H54 (cell line): Measurements from ENCODE around the gene CRYGD.
"Not testable (repeated sequence)": the region's sequence is repeated elsewhere in the genome, so short reads cannot be mapped to it uniquely, and the experiment has no call there.

Source experiments
- DNase-seq: peaks from one replicate; pipeline ENCODE4 v3.0.0; 2011; ENCODE audit warnings: low spot score, mixed read lengths; ENCODE audit not compliant: insufficient read length
- FAIRE-seq: peaks from 3 replicates; lab custom pipeline; 2011; peaks lifted over from hg19 to GRCh38; lab: Jason Lieb, UNC
- POLR2A ChIP-seq: IDR thresholded peaks from 2 replicates; pipeline ENCODE4 v1.6.1; 2011; ENCODE audit warnings: low read depth, mild to moderate bottlenecking, low read length

CRYGD gene

DNA sequence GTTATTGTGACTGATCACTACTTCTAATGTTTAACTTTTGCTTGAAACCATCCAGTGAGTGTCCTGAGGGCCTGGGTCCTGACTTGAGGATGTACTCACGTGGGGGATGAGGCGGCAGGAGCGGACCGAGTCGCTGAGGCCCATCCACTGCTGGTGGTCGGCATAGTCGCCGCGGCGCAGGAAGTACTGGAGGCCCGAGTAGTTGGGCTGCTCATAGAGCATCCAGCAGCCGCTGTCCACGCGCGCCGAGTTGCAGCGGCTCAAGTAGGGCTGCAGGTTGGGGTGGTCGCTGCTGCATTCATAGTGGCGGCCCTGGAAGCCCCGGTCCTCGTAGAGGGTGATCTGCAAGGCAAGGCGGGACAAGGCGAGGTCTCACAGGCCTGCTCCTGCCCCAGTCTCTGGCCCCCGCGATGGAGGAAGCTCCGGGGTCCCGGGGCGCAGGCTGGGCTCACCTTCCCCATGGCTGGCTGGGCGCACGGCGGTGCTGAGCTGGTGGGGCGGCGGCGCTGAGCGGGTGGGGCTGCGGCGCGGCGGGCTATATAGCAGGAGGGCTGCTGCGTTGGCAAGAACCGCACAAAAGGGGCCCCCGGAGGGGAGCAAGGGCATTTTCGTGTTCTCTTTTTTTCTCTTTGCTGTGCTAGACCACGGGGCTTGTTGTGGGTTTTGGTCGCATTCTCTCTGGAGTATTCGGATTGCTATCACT lies at the start of gene CRYGD:
Gene CRYGD, minus strand, starts transcription at position 512 of the 703 bp plus-strand sequence. Its CDS starts 51 bp downstream, at position 461.
- not testable (repeated sequence) for FAIRE-seq, DNase-seq

GRCh38 chr2:208172125-208172524 lies 47.8 kb upstream of the CRYGD start:
- no peak for DNase-seq
- FAIRE-seq = no peak
- TF ChIP-seq POLR2A = no peak

DNA sequence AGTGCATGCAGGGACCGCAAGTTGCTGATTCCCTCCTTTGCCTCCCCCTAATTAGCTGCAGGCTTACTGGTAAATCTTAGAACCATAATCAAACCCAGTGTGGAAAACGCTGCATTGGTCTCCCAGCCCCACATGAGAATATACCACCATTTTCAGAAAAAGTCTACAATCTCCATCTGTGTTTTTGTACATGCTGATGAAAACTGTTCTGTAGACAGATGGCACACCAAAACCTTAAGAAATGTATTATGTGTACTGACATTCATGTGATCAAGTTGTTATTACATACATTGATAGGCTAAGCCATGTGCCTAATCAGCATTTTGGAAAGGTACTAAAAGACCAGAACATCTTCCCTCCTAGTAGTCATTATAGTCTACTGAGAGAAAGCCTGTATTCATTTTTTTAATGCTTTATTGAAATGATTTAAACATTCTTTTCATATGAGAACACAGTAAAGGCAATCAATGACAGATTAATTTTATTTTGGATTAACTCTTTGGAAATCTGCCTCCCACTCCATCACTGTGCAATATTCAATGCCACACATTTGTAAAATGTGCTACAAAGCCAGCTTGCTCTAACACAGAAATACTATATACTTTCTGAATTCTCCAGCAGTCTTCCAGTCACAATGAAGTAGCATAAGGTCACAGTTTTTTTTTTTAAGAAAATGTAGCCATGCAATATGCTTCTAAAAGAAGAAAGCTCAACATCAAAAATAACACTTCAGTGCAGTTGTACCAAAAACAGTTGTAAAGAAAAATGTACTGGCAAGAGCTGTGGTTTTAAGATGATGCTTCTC lies 40.8 kb upstream of the CRYGD start:
- FAIRE-seq (no peak), DNase-seq (no peak)
- TF ChIP-seq POLR2A = no peak

DNA sequence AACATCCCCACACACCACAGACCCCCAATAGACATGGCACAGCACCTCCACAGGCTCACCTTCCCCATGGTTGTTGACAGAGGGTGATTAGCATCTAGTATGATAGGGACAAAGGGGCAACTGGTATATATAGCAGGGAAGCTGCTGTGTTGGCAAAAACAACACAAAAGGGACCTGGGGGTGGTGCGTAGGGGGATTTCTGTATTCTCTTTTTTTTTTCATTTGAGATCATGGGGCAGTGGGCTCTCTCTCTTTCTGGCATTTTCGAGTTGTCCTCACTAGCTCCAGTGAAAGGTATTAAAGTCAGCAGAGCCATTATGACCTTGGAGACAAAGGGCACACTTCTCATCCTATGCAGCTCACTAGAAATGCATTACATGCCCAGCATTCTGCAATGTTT lies 39.2 kb upstream of the CRYGD start, which contains the start of gene CRYGA:
Gene CRYGA, minus strand, starts transcription at position 101 of the 400 bp plus-strand sequence. Its CDS starts 33 bp downstream, at position 68.
- no peak for TF ChIP-seq POLR2A
- FAIRE-seq (no peak), DNase-seq (no peak)

DNA sequence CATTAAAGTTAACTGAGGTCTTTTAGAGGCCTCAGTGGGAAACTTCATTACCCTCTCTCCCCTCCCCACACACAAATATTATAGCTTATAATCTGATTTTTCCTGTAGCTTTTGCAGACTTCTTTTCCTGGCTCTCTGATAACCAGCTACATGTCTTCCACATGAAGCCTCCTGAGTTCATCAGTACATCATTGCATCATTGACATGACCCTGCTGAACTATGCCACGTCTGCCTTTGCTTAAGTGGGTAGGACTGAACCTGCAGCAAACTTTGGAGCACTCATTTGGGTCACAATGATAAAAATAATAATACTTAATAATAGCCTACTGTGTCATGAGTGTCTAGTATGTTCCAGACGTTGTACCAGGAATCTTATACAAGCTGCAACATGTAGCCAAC lies 32.1 kb upstream of the CRYGD start:
- no peak for DNase-seq
- no peak for TF ChIP-seq POLR2A
- FAIRE-seq = no peak

- no peak for DNase-seq
- TF ChIP-seq POLR2A = no peak
- no peak for FAIRE-seq
These were observed 28.8 kb upstream of the CRYGD start for GRCh38 chr2:208153156-208153555.

DNA sequence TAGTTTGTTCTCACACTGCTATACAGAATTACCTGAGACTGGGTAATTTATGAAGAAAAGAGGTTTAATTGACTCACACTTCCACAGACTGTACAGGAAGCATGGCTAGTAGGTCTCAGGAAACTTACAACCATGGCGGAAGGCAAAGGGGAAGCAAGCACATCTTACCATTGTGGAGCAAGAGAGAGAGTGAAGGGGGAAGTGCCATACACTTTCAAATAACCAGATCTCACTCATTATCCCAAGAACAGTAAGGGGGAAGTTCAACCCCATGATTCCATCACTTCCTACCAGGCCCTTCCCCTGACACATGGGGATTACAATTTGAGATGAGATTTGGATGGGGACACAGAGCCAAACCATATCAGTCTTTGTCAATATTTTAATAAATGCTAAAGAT lies 26.6 kb upstream of the CRYGD start:
- FAIRE-seq (no peak), DNase-seq (no peak)
- no peak for TF ChIP-seq POLR2A

DNA sequence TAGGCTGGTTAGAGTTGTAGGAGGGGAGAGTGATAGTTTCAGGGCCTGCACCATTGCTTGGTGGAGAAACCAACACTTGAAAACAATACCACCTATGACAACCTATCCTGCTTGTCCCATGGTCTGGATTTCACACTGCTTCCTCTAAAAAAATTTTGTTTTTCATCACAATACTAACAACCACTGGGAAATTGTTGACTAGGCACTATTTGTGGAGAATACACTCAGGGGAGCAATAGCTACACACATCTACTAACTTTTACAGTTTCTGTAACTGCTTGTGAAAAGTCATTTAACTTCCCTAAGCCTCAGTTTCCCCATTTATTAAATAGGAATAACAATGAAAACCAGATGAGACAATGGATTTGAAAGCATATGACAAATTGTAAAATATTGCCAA lies 25.8 kb upstream of the CRYGD start:
- FAIRE-seq (no peak), DNase-seq (no peak)
- no peak for TF ChIP-seq POLR2A

DNA sequence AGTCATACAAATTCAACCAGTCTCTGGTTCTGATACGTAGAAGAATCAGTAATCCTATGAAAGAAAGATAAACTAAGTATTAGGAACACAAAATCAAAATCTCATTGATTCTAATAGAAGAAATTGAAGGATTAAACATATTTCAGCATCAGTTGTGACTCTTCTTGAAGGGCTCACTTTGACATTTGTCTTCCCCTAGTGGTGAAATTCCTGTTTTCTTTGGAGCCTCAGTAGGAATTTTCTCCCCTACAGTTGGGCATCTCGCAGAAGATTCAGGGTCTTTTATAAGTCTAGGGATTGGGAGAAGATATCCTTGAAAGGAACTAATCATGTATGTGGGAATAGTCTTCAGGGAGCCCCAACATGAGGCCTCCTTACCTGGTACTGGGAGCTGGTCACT lies 24.5 kb upstream of the CRYGD start:
- FAIRE-seq = no peak
- no peak for DNase-seq

GRCh38 chr2:208147759-208148158 lies 23.4 kb upstream of the CRYGD start:
- DNase-seq = no peak
- no peak for TF ChIP-seq POLR2A
- no peak for FAIRE-seq

More for the DNA sequence above, 24.5 kb upstream of the CRYGD start:
- TF ChIP-seq POLR2A = no peak

DNA sequence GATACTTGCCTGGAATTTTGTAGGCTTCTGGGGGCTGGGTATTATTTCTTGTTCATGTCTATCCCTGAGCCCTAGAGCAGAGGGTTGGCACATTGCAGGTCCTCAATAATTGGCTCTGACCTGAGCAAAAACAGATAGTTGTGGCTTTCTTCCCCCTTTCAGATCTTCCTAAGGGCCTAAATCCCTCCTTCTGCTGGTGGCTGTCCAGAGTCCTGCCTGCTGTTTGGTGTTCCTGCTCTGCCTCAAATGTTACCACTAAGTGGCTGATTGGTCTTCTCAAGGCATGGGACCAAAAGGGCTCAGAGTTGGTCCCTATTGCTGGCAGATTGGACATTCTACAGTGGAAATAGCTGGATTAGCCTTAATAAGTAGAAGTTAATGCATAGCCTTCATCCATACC lies 22.7 kb upstream of the CRYGD start:
- DNase-seq (no peak), FAIRE-seq (no peak)
- no peak for TF ChIP-seq POLR2A

DNA sequence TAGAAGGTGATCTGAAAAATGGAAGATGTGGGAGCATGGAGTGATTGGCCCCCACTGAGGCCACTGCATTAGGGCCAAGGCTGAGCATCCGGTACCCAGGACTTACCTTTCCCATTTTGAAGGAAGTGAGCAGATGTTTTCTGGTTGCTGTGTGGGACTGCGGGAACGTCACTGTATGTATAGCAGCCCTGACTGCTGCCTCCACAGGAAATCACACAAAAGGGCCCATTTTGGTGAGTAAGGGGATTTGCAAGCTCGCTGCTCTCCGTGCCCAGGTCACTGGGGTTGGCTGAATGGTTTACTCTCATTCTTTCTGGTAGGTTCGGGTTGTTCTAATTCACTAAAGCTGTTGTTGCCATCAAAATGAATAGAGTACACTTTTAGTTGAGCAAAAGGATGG lies 21.7 kb upstream of the CRYGD start, which contains the start of gene CRYGB:
Gene CRYGB, minus strand, starts transcription at position 153 of the 400 bp plus-strand sequence. Its CDS starts 38 bp downstream, at position 115.
- DNase-seq = no peak
- TF ChIP-seq POLR2A = no peak
- no peak for FAIRE-seq

- no peak for FAIRE-seq
- DNase-seq = no peak
- no peak for TF ChIP-seq POLR2A
These were observed 18.8 kb upstream of the CRYGD start for GRCh38 chr2:208142925-208143799.
